Measurements from ENCODE around the gene SLC44A3.

Gene SLC44A3

DNA sequence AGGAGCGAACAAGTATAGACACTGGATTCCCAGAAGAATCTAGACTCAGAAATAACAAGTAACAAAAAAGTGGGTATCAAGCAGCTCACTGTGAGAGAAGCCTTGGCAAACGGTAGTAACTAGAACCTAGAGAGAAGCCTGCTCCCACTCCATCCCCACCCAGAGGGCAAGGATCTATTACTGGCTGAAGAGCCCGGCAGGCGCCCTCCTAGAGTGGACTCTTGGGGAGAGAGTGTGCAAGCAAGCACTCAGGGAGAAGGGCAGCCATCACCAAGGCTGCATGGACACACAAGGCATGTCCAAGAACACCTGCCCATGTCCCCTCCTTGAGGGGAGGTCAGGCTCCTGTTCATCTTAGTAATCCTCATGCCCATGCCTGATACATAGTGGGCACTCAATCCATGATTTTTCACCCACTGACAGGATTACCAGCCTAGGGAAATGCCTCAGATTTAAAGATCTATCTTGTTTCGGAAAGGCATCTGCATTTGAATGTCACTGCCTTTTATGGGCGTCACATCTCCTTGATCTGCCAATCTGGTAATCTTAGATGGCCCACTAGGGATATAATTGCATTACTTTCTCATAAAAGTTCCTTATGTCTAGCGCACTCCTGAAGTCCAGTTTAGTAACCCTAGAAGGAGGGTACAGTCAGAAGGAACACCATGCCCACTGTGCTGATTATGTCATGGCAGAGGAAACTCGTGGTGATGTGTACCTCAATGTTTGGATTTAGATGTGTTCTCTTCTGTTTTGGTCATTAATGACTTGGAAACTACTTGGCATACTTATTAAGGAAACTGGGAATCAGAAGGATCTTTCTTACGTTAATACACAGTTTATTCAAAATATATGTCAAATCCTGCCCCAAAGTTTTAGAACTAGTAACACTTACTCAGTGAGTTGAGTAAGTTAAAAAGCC lies 92.4 kb downstream of the SLC44A3 start:
- no peak for TF ChIP-seq CTCF (IDR thresholded peaks at IDR 0.05)

- TF ChIP-seq CTCF (IDR thresholded peaks at IDR 0.05): no peak
Measured at GRCh38 chr1:94917251-94917650, 97.1 kb downstream of the SLC44A3 start.

DNA sequence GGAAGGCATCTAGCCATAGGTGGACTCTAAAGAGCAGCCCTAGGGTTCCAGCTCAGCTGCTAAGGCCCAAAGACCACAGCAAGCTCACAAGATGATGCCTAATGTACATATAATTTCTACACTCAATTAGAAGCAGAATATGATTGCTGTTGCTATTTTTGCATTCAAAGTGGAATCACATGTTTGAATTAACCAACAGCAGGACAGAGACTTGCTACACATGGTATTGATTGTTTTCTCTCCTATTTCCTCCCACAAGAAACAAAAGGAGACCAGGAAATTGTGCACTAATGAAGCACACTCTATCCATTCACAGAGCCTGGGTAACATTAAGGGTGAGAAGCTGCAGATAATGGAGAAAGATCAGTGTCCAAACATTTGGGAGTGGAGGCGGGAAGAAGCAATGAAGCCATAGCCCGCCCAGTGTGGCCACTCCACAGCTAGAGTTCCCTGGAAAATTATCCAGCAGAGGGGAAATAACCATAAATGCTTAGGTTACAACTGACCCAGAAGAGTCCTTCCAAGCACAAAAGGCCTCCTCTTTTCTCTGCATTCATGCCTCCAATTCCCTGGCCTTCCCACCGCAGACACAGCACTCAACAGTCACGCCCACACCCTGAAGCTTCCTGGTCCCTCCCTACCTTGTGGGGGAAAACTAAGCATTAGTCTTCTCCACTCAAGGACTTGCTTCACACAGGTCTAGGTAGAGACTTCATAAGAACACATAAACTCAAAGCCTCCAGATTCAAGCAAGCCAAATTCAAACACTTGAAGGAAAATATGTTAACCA lies 99.3 kb downstream of the SLC44A3 start:
- no peak for TF ChIP-seq CTCF (IDR thresholded peaks at IDR 0.05)

GRCh38 chr1:94920061-94920460 lies 99.9 kb downstream of the SLC44A3 start:
- TF ChIP-seq CTCF (IDR thresholded peaks at IDR 0.05): no peak

DNA sequence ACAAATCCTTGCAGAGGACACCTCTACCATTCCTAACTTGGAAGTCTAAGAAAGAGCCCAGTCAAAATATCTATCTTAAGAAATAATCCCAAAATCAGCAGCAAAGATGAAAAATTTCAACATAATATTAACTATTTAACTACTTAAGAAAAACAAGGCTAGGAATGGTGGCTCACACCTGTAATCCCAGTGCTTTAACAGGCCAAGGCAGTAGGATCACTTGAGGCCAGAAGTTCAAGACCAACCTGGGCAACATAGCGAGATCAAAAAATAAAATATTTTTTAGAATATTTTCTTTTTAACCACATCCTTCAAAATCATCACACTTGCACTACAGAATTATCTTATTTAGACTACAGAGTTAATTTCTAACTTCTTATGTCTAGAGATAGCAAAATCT lies 101.8 kb downstream of the SLC44A3 start:
- no peak for TF ChIP-seq CTCF (IDR thresholded peaks at IDR 0.05)

- no peak for TF ChIP-seq CTCF (IDR thresholded peaks at IDR 0.05)
Measured at GRCh38 chr1:94922761-94923331, 102.7 kb downstream of the SLC44A3 start.

GRCh38 chr1:94925004-94925403 lies 104.8 kb downstream of the SLC44A3 start:
- TF ChIP-seq CTCF (IDR thresholded peaks at IDR 0.05): no peak
